ENCODE measurements around the gene CACFD1.

Gene CACFD1

GRCh38 chr9:133513214-133514100 is 53.7 kb downstream of the CACFD1 start:
- FAIRE-seq (no peak), DNase-seq (ENCODE audit: extremely low spot score, insufficient read length, low read depth) (no peak)

- FAIRE-seq, result no peak
These were observed 54.9 kb downstream of the CACFD1 start for GRCh38 chr9:133514460-133515239.

GRCh38 chr9:133515240-133515610 is 55.4 kb downstream of the CACFD1 start:
- no peak for DNase-seq (ENCODE audit: extremely low spot score, insufficient read length, low read depth)
- FAIRE-seq, result no peak

More at GRCh38 chr9:133514460-133515239, 54.9 kb downstream of the CACFD1 start:
- no peak for DNase-seq (ENCODE audit: extremely low spot score, insufficient read length, low read depth)

GRCh38 chr9:133515615-133516255 is 56.0 kb downstream of the CACFD1 start:
- DNase-seq (ENCODE audit: extremely low spot score, insufficient read length, low read depth) (no peak), FAIRE-seq (no peak)

GRCh38 chr9:133516256-133516960 is 56.6 kb downstream of the CACFD1 start:
- FAIRE-seq, result no peak
- DNase-seq (ENCODE audit: extremely low spot score, insufficient read length, low read depth), result no peak

GRCh38 chr9:133516961-133517350 is 57.2 kb downstream of the CACFD1 start:
- no peak for FAIRE-seq

GRCh38 chr9:133517711-133518110 is 57.9 kb downstream of the CACFD1 start:
- FAIRE-seq (no peak), DNase-seq (ENCODE audit: extremely low spot score, insufficient read length, low read depth) (no peak)

More at GRCh38 chr9:133516961-133517350, 57.2 kb downstream of the CACFD1 start:
- no peak for DNase-seq (ENCODE audit: extremely low spot score, insufficient read length, low read depth)

GRCh38 chr9:133518200-133518599 is 58.4 kb downstream of the CACFD1 start:
- DNase-seq (ENCODE audit: extremely low spot score, insufficient read length, low read depth), result no peak
- FAIRE-seq, result no peak

- no peak for DNase-seq (ENCODE audit: extremely low spot score, insufficient read length, low read depth)
- no peak for FAIRE-seq
These were observed 59.1 kb downstream of the CACFD1 start for GRCh38 chr9:133518706-133519449.

- DNase-seq (ENCODE audit: extremely low spot score, insufficient read length, low read depth) (no peak), FAIRE-seq (no peak)
These were observed 59.9 kb downstream of the CACFD1 start for GRCh38 chr9:133519693-133520092.

- no peak for FAIRE-seq
- DNase-seq (ENCODE audit: extremely low spot score, insufficient read length, low read depth), result no peak
These were observed 60.5 kb downstream of the CACFD1 start for GRCh38 chr9:133520121-133520835.

All from GM18507 (cell line).